Jurkat, Clone E6-1 (cell line): ENCODE results near the gene PEX26.
A peak's percentile ranks its signal among the peaks of the same experiment; 100 is the strongest.
"Not testable (repeated sequence)": the region's sequence is repeated elsewhere in the genome, so short reads cannot be mapped to it uniquely, and the experiment has no call there.

Experiments
- DNase-seq: peaks from one replicate; pipeline ENCODE4 v3.0.0-alpha.2; 2011; ENCODE audit warnings: low read depth, low spot score
- H3K4me3 ChIP-seq: 2 replicates; pipeline ENCODE4 v1.5.1; 2011; ENCODE audit warnings: mild to moderate bottlenecking, low read length, control low read depth, moderate library complexity

Gene PEX26

GRCh38 chr22:18111759-18112330, 34.1 kb downstream of the PEX26 start:
- DNase-seq, result no peak
- H3K4me3 ChIP-seq, result no peak overlapping the region

- DNase-seq, result no peak
- no peak overlapping the region for H3K4me3 ChIP-seq
Observed at GRCh38 chr22:18112440-18112839, 34.6 kb downstream of the PEX26 start.

GRCh38 chr22:18113680-18114394, 36.0 kb downstream of the PEX26 start:
- DNase-seq, result peak; percentile 68
- H3K4me3 ChIP-seq, result peak overlapping the region; percentile 0; the same call in 1 of the 2 replicates

- no peak for DNase-seq
- no peak overlapping the region for H3K4me3 ChIP-seq
Observed at GRCh38 chr22:18114495-18114894, 36.7 kb downstream of the PEX26 start.

- no peak overlapping the region for H3K4me3 ChIP-seq
- no peak for DNase-seq
Observed at GRCh38 chr22:18114976-18115652, 37.3 kb downstream of the PEX26 start.

GRCh38 chr22:18115906-18116371, 38.1 kb downstream of the PEX26 start:
- no peak overlapping the region for H3K4me3 ChIP-seq
- DNase-seq, result no peak

- H3K4me3 ChIP-seq, result no peak overlapping the region
- DNase-seq, result no peak
Observed at GRCh38 chr22:18116634-18117033, 38.8 kb downstream of the PEX26 start.

GRCh38 chr22:18118345-18118915, 40.6 kb downstream of the PEX26 start:
- DNase-seq, result no peak
- no peak overlapping the region for H3K4me3 ChIP-seq

- no peak overlapping the region for H3K4me3 ChIP-seq
- peak; percentile 20 for DNase-seq
Observed at GRCh38 chr22:18119409-18120110, 41.8 kb downstream of the PEX26 start.

GRCh38 chr22:18120857-18121256, 43.1 kb downstream of the PEX26 start:
- DNase-seq, result no peak
- no peak overlapping the region for H3K4me3 ChIP-seq

- H3K4me3 ChIP-seq, result no peak overlapping the region
- no peak for DNase-seq
Observed at GRCh38 chr22:18121506-18121905, 43.7 kb downstream of the PEX26 start.

GRCh38 chr22:18121954-18122554, 44.3 kb downstream of the PEX26 start:
- DNase-seq, result no peak
- H3K4me3 ChIP-seq, result no peak overlapping the region

- not testable (repeated sequence) for DNase-seq, H3K4me3 ChIP-seq
Observed at GRCh38 chr22:18123476-18124025, 45.8 kb downstream of the PEX26 start.

GRCh38 chr22:18126606-18127005, 48.8 kb downstream of the PEX26 start:
- no peak for DNase-seq
- no peak overlapping the region for H3K4me3 ChIP-seq

- no peak overlapping the region for H3K4me3 ChIP-seq
- no peak for DNase-seq
Observed at GRCh38 chr22:18130018-18130417, 52.2 kb downstream of the PEX26 start.

GRCh38 chr22:18130699-18131429, 53.1 kb downstream of the PEX26 start:
- no peak overlapping the region for H3K4me3 ChIP-seq
- no peak for DNase-seq

GRCh38 chr22:18133452-18133851, 55.7 kb downstream of the PEX26 start:
- H3K4me3 ChIP-seq, result no peak overlapping the region
- DNase-seq, result no peak
